GM12878 (cell line): ENCODE results near the gene CD99. TPM values are rescaled to one million over a fixed set of nuclear protein-coding genes. Genes with fewer than 3 reads are reported as not detected.

Source experiments
- ATAC-seq: fragments of 200-7000 bp; cut with Tn5 transposase; 3 replicates; pipeline ENCODE4 v1.9.1; 2020; ENCODE audit warnings: mild to moderate bottlenecking, moderate library complexity
- BruUV-seq: library from RNA; stranded (reverse); fragments of 400-500 nt; replicated peaks from 2 replicates; lab custom pipeline; 2021; lab: Mats Ljungman, UMichigan
- CTCF ChIA-PET: fragments of 300-600 bp; sonication (Branson Sonifier 250); formaldehyde crosslinking; extraction: SDS; loops from one replicate; lab custom pipeline; 2021; ENCODE audit warnings: inconsistent platforms; lab: Yijun Ruan, JAX
- POLR2A ChIA-PET: fragments of 350-600 bp; formaldehyde crosslinking; extraction: SDS; loops from one replicate; lab custom pipeline; 2021; ENCODE audit warnings: inconsistent platforms; lab: Charles Lee
- RAD21 ChIA-PET: fragments of 300-600 bp; sonication (Branson Sonifier 250); formaldehyde crosslinking; loops from one replicate; lab custom pipeline; 2023; ENCODE audit warnings: antibody characterized with exemption; ENCODE audit not compliant: unreplicated experiment; lab: Charles Lee
- SMC1A ChIA-PET: fragments of 300-600 bp; sonication (Branson Sonifier 250); formaldehyde crosslinking; loops from one replicate; lab custom pipeline; 2023; ENCODE audit not compliant: unreplicated experiment, uncharacterized antibody; lab: Charles Lee
- DNase-seq: peaks from one replicate; pipeline ENCODE4 v3.0.0-alpha.2; 2011; ENCODE audit warnings: low read depth, low spot score
- FAIRE-seq: peaks from 3 replicates; lab custom pipeline; 2011; peaks lifted over from hg19 to GRCh38; lab: Jason Lieb, UNC
- H2AFZ ChIP-seq: 2 replicates; pipeline ENCODE4 v1.6.0; 2011; ENCODE audit warnings: low read depth, low read length, control low read depth; ENCODE audit not compliant: control insufficient read depth
- H3K27ac ChIP-seq: 2 replicates; pipeline ENCODE4 v1.5.1; 2011; ENCODE audit warnings: control low read depth; ENCODE audit not compliant: control insufficient read depth, insufficient read depth
- H3K27me3 ChIP-seq, 2 experiments: replicated peaks in 1 of 2; 2 replicates each; pipeline versions ENCODE4 v1.6.0 to v1.6.1; 2011; ENCODE audit warnings: low read length in 1 of 2; ENCODE audit not compliant: control insufficient read depth in 2 of 2, insufficient read depth in 2 of 2
- H3K36me3 ChIP-seq, 2 experiments: 2 replicates each; pipeline ENCODE4 v1.5.1; 2011; ENCODE audit warnings: low read length in 1 of 2; ENCODE audit not compliant: control insufficient read depth in 2 of 2, insufficient read depth in 2 of 2
- H3K4me1 ChIP-seq: 2 replicates; pipeline ENCODE4 v1.6.1; 2011; ENCODE audit warnings: mild to moderate bottlenecking, low read length, moderate library complexity, mixed read lengths; ENCODE audit not compliant: control insufficient read depth, insufficient read depth
- H3K4me2 ChIP-seq: 2 replicates; pipeline ENCODE4 v1.6.0; 2011; ENCODE audit warnings: control low read depth; ENCODE audit not compliant: control insufficient read depth, insufficient read depth
- H3K4me3 ChIP-seq: fragments of 200-600 bp; sonication (generic); 2 replicates; pipeline ENCODE4 v1.5.1; 2016
- H3K79me2 ChIP-seq: 2 replicates; pipeline ENCODE4 v1.6.0; 2011; ENCODE audit warnings: low read length; ENCODE audit not compliant: control insufficient read depth, insufficient read depth
- H3K9ac ChIP-seq: 2 replicates; pipeline ENCODE4 v1.8.0; 2011; ENCODE audit warnings: low read length, control low read depth, mixed read lengths; ENCODE audit not compliant: control insufficient read depth, insufficient read depth
- H3K9me3 ChIP-seq: replicated peaks from 3 replicates; pipeline ENCODE4 v1.5.1; 2011; ENCODE audit warnings: mild to moderate bottlenecking, low read length; ENCODE audit not compliant: control insufficient read depth, insufficient read depth
- H4K20me1 ChIP-seq: 2 replicates; pipeline ENCODE4 v1.6.0; 2011; ENCODE audit not compliant: control insufficient read depth, insufficient read depth
- FOXK2 ChIP-seq: fragments of 450-650 bp; IDR thresholded peaks from 2 replicates; pipeline ENCODE4 v1.6.1; 2017; ENCODE audit warnings: mild to moderate bottlenecking, moderate library complexity
- HCFC1 ChIP-seq: fragments of 150-350 bp; IDR thresholded peaks from 2 replicates; pipeline ENCODE4 v1.6.1; 2014; ENCODE audit warnings: low read length
- HDAC6 ChIP-seq: fragments of 200-600 bp; sonication (generic); IDR thresholded peaks from one replicate; pipeline ENCODE4 v1.8.0; 2017; ENCODE audit warnings: antibody characterized with exemption; ENCODE audit not compliant: unreplicated experiment
- IRF4 ChIP-seq: IDR thresholded peaks from 2 replicates; pipeline ENCODE4 v1.6.1; 2011; ENCODE audit warnings: low read depth, low read length
- KAT2A ChIP-seq: conservative IDR thresholded peaks from 2 replicates; pipeline ENCODE4 v1.6.1; 2011; ENCODE audit warnings: low read depth, low read length; ENCODE audit not compliant: control insufficient read depth
- MEF2A ChIP-seq: IDR thresholded peaks from 2 replicates; pipeline ENCODE4 v1.6.1; 2011; ENCODE audit warnings: low read depth, mild to moderate bottlenecking, low read length, moderate library complexity; ENCODE audit not compliant: insufficient read depth
- MEF2B ChIP-seq: fragments of 450-650 bp; IDR thresholded peaks from 2 replicates; pipeline ENCODE4 v1.6.1; 2018; ENCODE audit warnings: mild to moderate bottlenecking, moderate library complexity; ENCODE audit not compliant: partially characterized antibody, poor library complexity, severe bottlenecking
- MTA3 ChIP-seq: IDR thresholded peaks from 2 replicates; pipeline ENCODE4 v1.6.1; 2012; ENCODE audit warnings: low read length, inconsistent platforms, borderline replicate concordance
- NR2C2 ChIP-seq: IDR thresholded peaks from 2 replicates; pipeline ENCODE4 v1.6.1; 2011; ENCODE audit warnings: borderline replicate concordance, low read depth; ENCODE audit not compliant: control insufficient read depth, insufficient read length
- NRF1 ChIP-seq: conservative IDR thresholded peaks from 2 replicates; pipeline ENCODE4 v1.6.1; 2011; ENCODE audit warnings: mild to moderate bottlenecking, low read depth, low read length, improper control_type of control experiment
- RAD51 ChIP-seq: fragments of 450-650 bp; IDR thresholded peaks from 2 replicates; pipeline ENCODE4 v1.6.1; 2016; ENCODE audit warnings: moderate library complexity, mild to moderate bottlenecking, inconsistent platforms
- RB1 ChIP-seq: fragments of 450-650 bp; formaldehyde crosslinking; IDR thresholded peaks from 2 replicates; pipeline ENCODE4 v1.6.1; 2017; ENCODE audit warnings: mild to moderate bottlenecking, borderline replicate concordance
- SMAD5 ChIP-seq: IDR thresholded peaks from 2 replicates; pipeline ENCODE4 v1.6.1; 2016; ENCODE audit warnings: antibody characterized with exemption, low read depth
- SREBF2 ChIP-seq: IDR thresholded peaks from 2 replicates; pipeline ENCODE4 v1.6.1; 2012; ENCODE audit warnings: mild to moderate bottlenecking, low read length
- TCF3 ChIP-seq: IDR thresholded peaks from 2 replicates; pipeline ENCODE4 v1.6.1; 2012; ENCODE audit warnings: low read depth, mild to moderate bottlenecking, low read length, borderline replicate concordance; ENCODE audit not compliant: insufficient read depth
- ZNF207 ChIP-seq: fragments of 450-650 bp; IDR thresholded peaks from 2 replicates; pipeline ENCODE4 v1.6.1; 2014; ENCODE audit warnings: antibody characterized with exemption, mild to moderate bottlenecking, borderline replicate concordance
- ZNF24 ChIP-seq: fragments of 450-650 bp; IDR thresholded peaks from 2 replicates; pipeline ENCODE4 v1.6.1; 2017; ENCODE audit warnings: antibody characterized with exemption, mild to moderate bottlenecking
- ZNF622 ChIP-seq: fragments of 450-650 bp; IDR thresholded peaks from 2 replicates; pipeline ENCODE4 v1.6.1; 2017; ENCODE audit warnings: mild to moderate bottlenecking, inconsistent platforms
- WGBS: methylation state at CpG from one replicate; pipeline ENCODE4 v1.1.6; 2016; ENCODE audit warnings: low lambda C conversion rate; ENCODE audit not compliant: insufficient replicate concordance, insufficient coverage; ENCODE audit errors: missing lambda C conversion rate; 5-methylcytosine and 5-hydroxymethylcytosine counted together
- in situ Hi-C: fragments of 300-500 bp; cut with MboI; formaldehyde crosslinking; loops from 9 replicates; pipeline ENCODE4 v1.14.3; 2018; ENCODE audit warnings: mixed read lengths
- intact Hi-C: fragments of 100-400 bp; cut with micrococcal nuclease; formaldehyde crosslinking; loops from one replicate; pipeline ENCODE4 v1.14.2; 2022; ENCODE audit not compliant: unreplicated experiment
- polyA plus RNA-seq, 11 experiments: library from polyadenylated mRNA; depleted of rRNA in 4 of 11; unstranded in 6 of 11; stranded (reverse) in 5 of 11; fragments of >200 nt; fragmentation: Nextera tagmentation in 4 of 11; fragmentation: Illumina TruSeq in 1 of 11; extraction: Ambion mirVana in 4 of 11; extraction: Trizol in 1 of 11; gene quantifications; 1 replicate in 1 of 11; 2 replicates in 10 of 11; pipeline versions ENCODE4 v1.2.1 to v1.2.3, GENCODE V29; 2011 to 2016; ENCODE audit warnings: inconsistent platforms in 2 of 11, missing spikeins in 2 of 11, low read depth in 1 of 11
- total RNA-seq, 4 experiments: library from RNA; depleted of rRNA in 3 of 4; stranded (reverse); fragments of >200 nt in 3 of 4; fragmentation: Illumina TruSeq in 1 of 4; extraction: Trizol in 1 of 4; gene quantifications; 2 replicates each; pipeline versions ENCODE4 v1.2.1 to v1.2.3, GENCODE V29; 2013 to 2021
- TF ChIP-seq, protein P1 (sequence below): fragments of 450-650 bp; IDR thresholded peaks from 2 replicates; pipeline ENCODE4 v1.6.1; 2017; ENCODE audit warnings: mild to moderate bottlenecking, moderate library complexity

CD99 gene
- total and polyA plus RNA-seq, 10 of the 15 experiments (the other 5 are each of a cell fraction or from before 2014, with no cell fraction given) = 24.8 to 242 (median 158) TPM

GRCh38 chrX:2679534-2680485 is 11.3 kb upstream of the CD99 start:
- no TSS peak for BruUV-seq
- Histone ChIP-seq H3K4me1 (no peaks in the 10 kb centered on the region), H3K9me3 (no peaks in the 10 kb centered on the region), H3K27ac (no peak overlapping the region), H3K4me2 (no peak overlapping the region), H3K36me3 (no peaks in the 10 kb centered on the region), H3K9ac (no peak overlapping the region), H2AFZ (no peak overlapping the region), H3K27me3 (no peaks in the 10 kb centered on the region), H3K79me2 (no peaks in the 10 kb centered on the region), H4K20me1 (no peaks in the 10 kb centered on the region), H3K4me3 (no peak overlapping the region)
- intact Hi-C loops = no loop called here
- POLR2A ChIA-PET = no interaction called here
- RAD21 ChIA-PET = no interaction called here
- no peak for TF ChIP-seq FOXK2
- no peak for TF ChIP-seq MTA3
- no peak for TF ChIP-seq HDAC6
- no peak for TF ChIP-seq ZNF207
- no peak for TF ChIP-seq NR2C2
- TF ChIP-seq ZNF622 = no peak
- TF ChIP-seq RB1 = no peak
- no peak for TF ChIP-seq MEF2A
- TF ChIP-seq NRF1 = no peak
- no peak for TF ChIP-seq TCF3
- TF ChIP-seq SMAD5 = no peak
- no peak for TF ChIP-seq KAT2A
- no peak for TF ChIP-seq SREBF2
- TF ChIP-seq ZNF24 = no peak
- TF ChIP-seq RAD51 = no peak
- no peak for TF ChIP-seq MEF2B
- TF ChIP-seq, protein P1, sequence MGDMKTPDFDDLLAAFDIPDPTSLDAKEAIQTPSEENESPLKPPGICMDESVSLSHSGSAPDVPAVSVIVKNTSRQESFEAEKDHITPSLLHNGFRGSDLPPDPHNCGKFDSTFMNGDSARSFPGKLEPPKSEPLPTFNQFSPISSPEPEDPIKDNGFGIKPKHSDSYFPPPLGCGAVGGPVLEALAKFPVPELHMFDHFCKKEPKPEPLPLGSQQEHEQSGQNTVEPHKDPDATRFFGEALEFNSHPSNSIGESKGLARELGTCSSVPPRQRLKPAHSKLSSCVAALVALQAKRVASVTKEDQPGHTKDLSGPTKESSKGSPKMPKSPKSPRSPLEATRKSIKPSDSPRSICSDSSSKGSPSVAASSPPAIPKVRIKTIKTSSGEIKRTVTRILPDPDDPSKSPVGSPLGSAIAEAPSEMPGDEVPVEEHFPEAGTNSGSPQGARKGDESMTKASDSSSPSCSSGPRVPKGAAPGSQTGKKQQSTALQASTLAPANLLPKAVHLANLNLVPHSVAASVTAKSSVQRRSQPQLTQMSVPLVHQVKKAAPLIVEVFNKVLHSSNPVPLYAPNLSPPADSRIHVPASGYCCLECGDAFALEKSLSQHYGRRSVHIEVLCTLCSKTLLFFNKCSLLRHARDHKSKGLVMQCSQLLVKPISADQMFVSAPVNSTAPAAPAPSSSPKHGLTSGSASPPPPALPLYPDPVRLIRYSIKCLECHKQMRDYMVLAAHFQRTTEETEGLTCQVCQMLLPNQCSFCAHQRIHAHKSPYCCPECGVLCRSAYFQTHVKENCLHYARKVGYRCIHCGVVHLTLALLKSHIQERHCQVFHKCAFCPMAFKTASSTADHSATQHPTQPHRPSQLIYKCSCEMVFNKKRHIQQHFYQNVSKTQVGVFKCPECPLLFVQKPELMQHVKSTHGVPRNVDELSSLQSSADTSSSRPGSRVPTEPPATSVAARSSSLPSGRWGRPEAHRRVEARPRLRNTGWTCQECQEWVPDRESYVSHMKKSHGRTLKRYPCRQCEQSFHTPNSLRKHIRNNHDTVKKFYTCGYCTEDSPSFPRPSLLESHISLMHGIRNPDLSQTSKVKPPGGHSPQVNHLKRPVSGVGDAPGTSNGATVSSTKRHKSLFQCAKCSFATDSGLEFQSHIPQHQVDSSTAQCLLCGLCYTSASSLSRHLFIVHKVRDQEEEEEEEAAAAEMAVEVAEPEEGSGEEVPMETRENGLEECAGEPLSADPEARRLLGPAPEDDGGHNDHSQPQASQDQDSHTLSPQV = no peak
- TF ChIP-seq HCFC1 = no peak
- TF ChIP-seq IRF4 = no peak
- no peak for ATAC-seq
- in situ Hi-C loops = no loop called here
- DNase-seq = no peak
- CTCF ChIA-PET = no interaction called here
- FAIRE-seq = no peak
- SMC1A ChIA-PET = no interaction called here
- 45% methylated on average over 9 of the region's 9 CpGs for WGBS
